H9 (cell line): Measurements from ENCODE around the gene FAM131C. TPM values are rescaled to one million over a fixed set of nuclear protein-coding genes. Genes with fewer than 3 reads are reported as not detected.

Experiments
- DNase-seq: peaks from one replicate; pipeline ENCODE4 v3.0.0-alpha.2; 2017
- H2AFZ ChIP-seq: one replicate; pipeline ENCODE4 v1.6.1; 2013; ENCODE audit warnings: mild to moderate bottlenecking, low read length, control low read depth, moderate library complexity
- H2AK5ac ChIP-seq: 2 replicates; pipeline ENCODE4 v1.6.1; 2013; ENCODE audit warnings: low read length, control low read depth, mixed read lengths; ENCODE audit not compliant: insufficient read length
- H2BK120ac ChIP-seq: one replicate; pipeline ENCODE4 v1.6.1; 2013; ENCODE audit warnings: low read depth, mild to moderate bottlenecking, low read length, control low read depth, inconsistent platforms; ENCODE audit not compliant: poor library complexity, severe bottlenecking
- H2BK12ac ChIP-seq: 2 replicates; pipeline ENCODE4 v1.6.1; 2013; ENCODE audit warnings: low read length, control low read depth, mixed read lengths, low read depth; ENCODE audit not compliant: insufficient read length
- H2BK15ac ChIP-seq: 2 replicates; pipeline ENCODE4 v1.6.1; 2013; ENCODE audit warnings: low read depth, low read length, control low read depth
- H2BK20ac ChIP-seq: one replicate; pipeline ENCODE4 v1.6.1; 2013; ENCODE audit warnings: low read depth, mild to moderate bottlenecking, low read length, control low read depth, inconsistent platforms; ENCODE audit not compliant: poor library complexity, severe bottlenecking
- H2BK5ac ChIP-seq: 2 replicates; pipeline ENCODE4 v1.6.1; 2013; ENCODE audit warnings: low read length, control low read depth, mixed read lengths; ENCODE audit not compliant: insufficient read length
- H3K14ac ChIP-seq: 2 replicates; pipeline ENCODE4 v1.6.1; 2013; ENCODE audit warnings: low read length, control low read depth; ENCODE audit not compliant: insufficient read depth
- H3K18ac ChIP-seq: 2 replicates; pipeline ENCODE4 v1.6.1; 2013; ENCODE audit warnings: low read depth, mild to moderate bottlenecking, mixed read lengths, low read length, control low read depth; ENCODE audit not compliant: insufficient read length
- H3K23ac ChIP-seq: 2 replicates; pipeline ENCODE4 v1.6.1; 2013; ENCODE audit warnings: low read length, control low read depth, mixed read lengths, low read depth; ENCODE audit not compliant: insufficient read length
- H3K23me2 ChIP-seq: 2 replicates; pipeline ENCODE4 v1.6.1; 2013; ENCODE audit warnings: low read depth, mild to moderate bottlenecking, mixed read lengths, low read length, control low read depth; ENCODE audit not compliant: insufficient read length, poor library complexity, severe bottlenecking
- H3K27ac ChIP-seq: 2 replicates; pipeline ENCODE4 v1.5.1; 2013; ENCODE audit warnings: low read length, control low read depth, mixed read lengths, low read depth; ENCODE audit not compliant: insufficient read length
- H3K27me3 ChIP-seq: 2 replicates; pipeline ENCODE4 v1.6.1; 2013; ENCODE audit warnings: low read length, control low read depth, inconsistent platforms; ENCODE audit not compliant: insufficient read depth
- H3K4ac ChIP-seq: 2 replicates; pipeline ENCODE4 v1.6.1; 2013; ENCODE audit warnings: low read depth, mild to moderate bottlenecking, control low read depth, inconsistent platforms, low read length, moderate library complexity
- H3K4me1 ChIP-seq: 2 replicates; pipeline ENCODE4 v1.6.1; 2013; ENCODE audit warnings: low read length, control low read depth, inconsistent platforms; ENCODE audit not compliant: insufficient read depth
- H3K4me2 ChIP-seq: 2 replicates; pipeline ENCODE4 v1.6.1; 2013; ENCODE audit warnings: low read length, control low read depth, mixed read lengths; ENCODE audit not compliant: insufficient read length, insufficient read depth
- H3K56ac ChIP-seq: 2 replicates; pipeline ENCODE4 v1.6.1; 2013; ENCODE audit warnings: low read depth, mild to moderate bottlenecking, mixed read lengths, low read length, control low read depth; ENCODE audit not compliant: insufficient read length
- H3K79me1 ChIP-seq: 2 replicates; pipeline ENCODE4 v1.6.1; 2013; ENCODE audit warnings: low read depth, mild to moderate bottlenecking, moderate library complexity, low read length, control low read depth, inconsistent platforms; ENCODE audit not compliant: insufficient read depth, poor library complexity, severe bottlenecking
- H3K79me2 ChIP-seq: 2 replicates; pipeline ENCODE4 v1.6.1; 2013; ENCODE audit warnings: low read length, control low read depth, inconsistent platforms; ENCODE audit not compliant: insufficient read depth
- H3K9ac ChIP-seq: 2 replicates; pipeline ENCODE4 v1.6.1; 2013; ENCODE audit warnings: low read length, control low read depth, mixed read lengths; ENCODE audit not compliant: insufficient read length; ENCODE audit errors: extremely low read depth
- H3K9me3 ChIP-seq: one replicate; pipeline ENCODE4 v1.6.1; 2013; ENCODE audit warnings: low read depth, low read length, inconsistent platforms; ENCODE audit not compliant: control insufficient read depth
- H3T11ph ChIP-seq: one replicate; pipeline ENCODE4 v1.6.1; 2013; ENCODE audit warnings: mild to moderate bottlenecking, low read length, control low read depth, inconsistent platforms
- H4K20me1 ChIP-seq: one replicate; pipeline ENCODE4 v1.6.1; 2013; ENCODE audit not compliant: control insufficient read depth, insufficient read length, insufficient read depth
- H4K5ac ChIP-seq: 2 replicates; pipeline ENCODE4 v1.6.1; 2013; ENCODE audit warnings: low read depth, mild to moderate bottlenecking, mixed read lengths, low read length, control low read depth; ENCODE audit not compliant: insufficient read length
- H4K8ac ChIP-seq: replicated peaks from 2 replicates; pipeline ENCODE4 v1.6.1; 2013; ENCODE audit warnings: low read length, control low read depth, mixed read lengths, low read depth; ENCODE audit not compliant: insufficient read length
- H4K91ac ChIP-seq: 2 replicates; pipeline ENCODE4 v1.6.1; 2013; ENCODE audit warnings: low read depth, mild to moderate bottlenecking, moderate library complexity, mixed read lengths, low read length, control low read depth; ENCODE audit not compliant: insufficient read length
- H3K27ac Mint-ChIP-seq, 3 experiments: 2 replicates in 2 of 3; 3 replicates in 1 of 3; pipeline ENCODE4 v1.8.0; 2020 to 2021; ENCODE audit warnings: mixed read lengths in 3 of 3, mild to moderate bottlenecking in 1 of 3, moderate library complexity in 1 of 3
- H3K27me3 Mint-ChIP-seq: 2 replicates; pipeline ENCODE4 v1.8.0; 2021; ENCODE audit warnings: low read depth, mild to moderate bottlenecking, moderate library complexity, mixed read lengths
- H3K36me3 Mint-ChIP-seq, 3 experiments: 2 replicates in 2 of 3; 3 replicates in 1 of 3; pipeline ENCODE4 v1.8.0; 2020 to 2021; ENCODE audit warnings: low read depth in 3 of 3, mixed read lengths in 3 of 3; ENCODE audit not compliant: insufficient read depth in 1 of 3
- H3K4me1 Mint-ChIP-seq, 2 experiments: 2 replicates each; pipeline ENCODE4 v1.8.0; 2020; ENCODE audit warnings: mixed read lengths in 2 of 2
- H3K4me3 Mint-ChIP-seq, 2 experiments: 2 replicates in 1 of 2; 3 replicates in 1 of 2; pipeline ENCODE4 v1.8.0; 2020 to 2021; ENCODE audit warnings: mild to moderate bottlenecking in 2 of 2, mixed read lengths in 2 of 2, moderate library complexity in 1 of 2
- H3K9me3 Mint-ChIP-seq, 2 experiments: 2 replicates in 1 of 2; 3 replicates in 1 of 2; pipeline ENCODE4 v1.8.0; 2020; ENCODE audit warnings: mild to moderate bottlenecking in 2 of 2, mixed read lengths in 2 of 2, moderate library complexity in 1 of 2
- WGBS: extraction: QIAGEN DNeasy Blood & Tissue Kit; methylation state at CpG from one replicate; pipeline ENCODE4 v1.1.7; 2013; ENCODE audit warnings: missing lambda C conversion rate, low lambda C conversion rate, mixed read lengths; ENCODE audit not compliant: insufficient read length; ENCODE audit errors: extremely low coverage; 5-methylcytosine and 5-hydroxymethylcytosine counted together
- total RNA-seq: library from RNA; stranded (reverse); gene quantifications from 2 replicates; pipeline ENCODE4 v1.2.1, GENCODE V29; 2021
- TF ChIP-seq, protein P1 (sequence below): fragments of 200-600 bp; sonication (generic); conservative IDR thresholded peaks from 3 replicates; pipeline ENCODE4 v1.8.0; 2021; ENCODE audit warnings: antibody characterized with exemption, mild to moderate bottlenecking

The FAM131C gene
- total RNA-seq, 1 experiment from 2014 or later: 0.61 TPM

DNA sequence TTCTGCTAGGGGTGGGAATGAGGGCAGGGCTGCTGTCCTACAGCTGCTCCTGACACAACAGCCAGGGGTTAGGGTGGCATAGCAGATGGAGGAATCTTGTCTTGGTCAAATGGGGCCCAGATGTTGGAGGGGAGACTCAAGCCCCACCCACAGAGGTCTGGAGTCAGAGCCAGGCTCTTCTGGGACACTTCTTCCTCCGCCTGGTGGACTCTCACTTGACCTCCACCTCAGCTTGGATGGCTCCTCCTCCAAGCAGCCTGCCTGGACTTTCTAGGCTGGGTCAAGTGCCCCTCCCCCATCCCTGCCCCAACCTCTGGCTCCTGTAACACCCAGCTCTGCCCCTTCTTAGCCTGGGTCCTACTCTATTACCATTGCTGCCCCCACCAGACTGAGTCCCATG, 47.0 kb upstream of the FAM131C start:
- Histone ChIP-seq H4K8ac (no peak overlapping the region), H3K14ac (no peak overlapping the region), H3K9me3 (no peaks in the 10 kb centered on the region), H3K27ac (no peak overlapping the region), H2AK5ac (no peak overlapping the region), H3K4me2 (no peak overlapping the region), H3K9ac (no peak overlapping the region), H2BK12ac (no peak overlapping the region), H2BK120ac (no peak overlapping the region), H3K56ac (no peak overlapping the region), H3K4ac (no peak overlapping the region), H3K79me2 (no peaks in the 10 kb centered on the region), H3K27me3 (no peaks in the 10 kb centered on the region), H4K91ac (no peak overlapping the region), H3T11ph (no peak overlapping the region), H2BK15ac (no peak overlapping the region), H2BK5ac (no peak overlapping the region), H4K20me1 (no peaks in the 10 kb centered on the region), H3K4me1 (peaks cover 10% of the 10 kb centered on the region; the same call in 1 of the 2 replicates), H2AFZ (no peak overlapping the region), H3K79me1 (no peaks in the 10 kb centered on the region), H4K5ac (no peak overlapping the region), H3K23ac (no peak overlapping the region), H2BK20ac (no peak overlapping the region), H3K18ac (no peak overlapping the region), H3K23me2 (no peaks in the 10 kb centered on the region)
- no CpG with 5 or more reads among the region's 1 CpG for WGBS
- DNase-seq: peak; percentile 65
- TF ChIP-seq, protein P1, sequence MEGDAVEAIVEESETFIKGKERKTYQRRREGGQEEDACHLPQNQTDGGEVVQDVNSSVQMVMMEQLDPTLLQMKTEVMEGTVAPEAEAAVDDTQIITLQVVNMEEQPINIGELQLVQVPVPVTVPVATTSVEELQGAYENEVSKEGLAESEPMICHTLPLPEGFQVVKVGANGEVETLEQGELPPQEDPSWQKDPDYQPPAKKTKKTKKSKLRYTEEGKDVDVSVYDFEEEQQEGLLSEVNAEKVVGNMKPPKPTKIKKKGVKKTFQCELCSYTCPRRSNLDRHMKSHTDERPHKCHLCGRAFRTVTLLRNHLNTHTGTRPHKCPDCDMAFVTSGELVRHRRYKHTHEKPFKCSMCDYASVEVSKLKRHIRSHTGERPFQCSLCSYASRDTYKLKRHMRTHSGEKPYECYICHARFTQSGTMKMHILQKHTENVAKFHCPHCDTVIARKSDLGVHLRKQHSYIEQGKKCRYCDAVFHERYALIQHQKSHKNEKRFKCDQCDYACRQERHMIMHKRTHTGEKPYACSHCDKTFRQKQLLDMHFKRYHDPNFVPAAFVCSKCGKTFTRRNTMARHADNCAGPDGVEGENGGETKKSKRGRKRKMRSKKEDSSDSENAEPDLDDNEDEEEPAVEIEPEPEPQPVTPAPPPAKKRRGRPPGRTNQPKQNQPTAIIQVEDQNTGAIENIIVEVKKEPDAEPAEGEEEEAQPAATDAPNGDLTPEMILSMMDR: no peak
- no peak overlapping the region for H3K27ac Mint-ChIP-seq
- peaks cover 13 to 24% (median 14%) of the 10 kb centered on the region in 3 experiments; a peak in 5 of 7 replicates for H3K36me3 Mint-ChIP-seq
- peaks cover 2% of the 10 kb centered on the region; the same call in 1 of the 2 replicates for H3K27me3 Mint-ChIP-seq
- no peak overlapping the region for H3K4me3 Mint-ChIP-seq
- H3K4me1 Mint-ChIP-seq: peaks cover 76 to 81% of the 10 kb centered on the region in 2 experiments
- H3K9me3 Mint-ChIP-seq: no peaks in the 10 kb centered on the region; a peak in 1 of 5 replicates
